H9 (cell line): ENCODE results near the gene COL23A1. TPM values are rescaled to one million over a fixed set of nuclear protein-coding genes. Genes with fewer than 3 reads are reported as not detected.

ENCODE experiments used
- DNase-seq: peaks from one replicate; pipeline ENCODE4 v3.0.0-alpha.2; 2017
- H2AFZ ChIP-seq: one replicate; pipeline ENCODE4 v1.6.1; 2013; ENCODE audit warnings: mild to moderate bottlenecking, low read length, control low read depth, moderate library complexity
- H2AK5ac ChIP-seq: 2 replicates; pipeline ENCODE4 v1.6.1; 2013; ENCODE audit warnings: low read length, control low read depth, mixed read lengths; ENCODE audit not compliant: insufficient read length
- H2BK120ac ChIP-seq: one replicate; pipeline ENCODE4 v1.6.1; 2013; ENCODE audit warnings: low read depth, mild to moderate bottlenecking, low read length, control low read depth, inconsistent platforms; ENCODE audit not compliant: poor library complexity, severe bottlenecking
- H2BK12ac ChIP-seq: 2 replicates; pipeline ENCODE4 v1.6.1; 2013; ENCODE audit warnings: low read length, control low read depth, mixed read lengths, low read depth; ENCODE audit not compliant: insufficient read length
- H2BK15ac ChIP-seq: 2 replicates; pipeline ENCODE4 v1.6.1; 2013; ENCODE audit warnings: low read depth, low read length, control low read depth
- H2BK20ac ChIP-seq: one replicate; pipeline ENCODE4 v1.6.1; 2013; ENCODE audit warnings: low read depth, mild to moderate bottlenecking, low read length, control low read depth, inconsistent platforms; ENCODE audit not compliant: poor library complexity, severe bottlenecking
- H2BK5ac ChIP-seq: 2 replicates; pipeline ENCODE4 v1.6.1; 2013; ENCODE audit warnings: low read length, control low read depth, mixed read lengths; ENCODE audit not compliant: insufficient read length
- H3K14ac ChIP-seq: 2 replicates; pipeline ENCODE4 v1.6.1; 2013; ENCODE audit warnings: low read length, control low read depth; ENCODE audit not compliant: insufficient read depth
- H3K18ac ChIP-seq: 2 replicates; pipeline ENCODE4 v1.6.1; 2013; ENCODE audit warnings: low read depth, mild to moderate bottlenecking, mixed read lengths, low read length, control low read depth; ENCODE audit not compliant: insufficient read length
- H3K23ac ChIP-seq: 2 replicates; pipeline ENCODE4 v1.6.1; 2013; ENCODE audit warnings: low read length, control low read depth, mixed read lengths, low read depth; ENCODE audit not compliant: insufficient read length
- H3K23me2 ChIP-seq: 2 replicates; pipeline ENCODE4 v1.6.1; 2013; ENCODE audit warnings: low read depth, mild to moderate bottlenecking, mixed read lengths, low read length, control low read depth; ENCODE audit not compliant: insufficient read length, poor library complexity, severe bottlenecking
- H3K27ac ChIP-seq: 2 replicates; pipeline ENCODE4 v1.5.1; 2013; ENCODE audit warnings: low read length, control low read depth, mixed read lengths, low read depth; ENCODE audit not compliant: insufficient read length
- H3K27me3 ChIP-seq: 2 replicates; pipeline ENCODE4 v1.6.1; 2013; ENCODE audit warnings: low read length, control low read depth, inconsistent platforms; ENCODE audit not compliant: insufficient read depth
- H3K4ac ChIP-seq: 2 replicates; pipeline ENCODE4 v1.6.1; 2013; ENCODE audit warnings: low read depth, mild to moderate bottlenecking, control low read depth, inconsistent platforms, low read length, moderate library complexity
- H3K4me1 ChIP-seq: 2 replicates; pipeline ENCODE4 v1.6.1; 2013; ENCODE audit warnings: low read length, control low read depth, inconsistent platforms; ENCODE audit not compliant: insufficient read depth
- H3K4me2 ChIP-seq: 2 replicates; pipeline ENCODE4 v1.6.1; 2013; ENCODE audit warnings: low read length, control low read depth, mixed read lengths; ENCODE audit not compliant: insufficient read length, insufficient read depth
- H3K56ac ChIP-seq: 2 replicates; pipeline ENCODE4 v1.6.1; 2013; ENCODE audit warnings: low read depth, mild to moderate bottlenecking, mixed read lengths, low read length, control low read depth; ENCODE audit not compliant: insufficient read length
- H3K79me1 ChIP-seq: 2 replicates; pipeline ENCODE4 v1.6.1; 2013; ENCODE audit warnings: low read depth, mild to moderate bottlenecking, moderate library complexity, low read length, control low read depth, inconsistent platforms; ENCODE audit not compliant: insufficient read depth, poor library complexity, severe bottlenecking
- H3K79me2 ChIP-seq: 2 replicates; pipeline ENCODE4 v1.6.1; 2013; ENCODE audit warnings: low read length, control low read depth, inconsistent platforms; ENCODE audit not compliant: insufficient read depth
- H3K9ac ChIP-seq: 2 replicates; pipeline ENCODE4 v1.6.1; 2013; ENCODE audit warnings: low read length, control low read depth, mixed read lengths; ENCODE audit not compliant: insufficient read length; ENCODE audit errors: extremely low read depth
- H3K9me3 ChIP-seq: one replicate; pipeline ENCODE4 v1.6.1; 2013; ENCODE audit warnings: low read depth, low read length, inconsistent platforms; ENCODE audit not compliant: control insufficient read depth
- H3T11ph ChIP-seq: one replicate; pipeline ENCODE4 v1.6.1; 2013; ENCODE audit warnings: mild to moderate bottlenecking, low read length, control low read depth, inconsistent platforms
- H4K20me1 ChIP-seq: one replicate; pipeline ENCODE4 v1.6.1; 2013; ENCODE audit not compliant: control insufficient read depth, insufficient read length, insufficient read depth
- H4K5ac ChIP-seq: 2 replicates; pipeline ENCODE4 v1.6.1; 2013; ENCODE audit warnings: low read depth, mild to moderate bottlenecking, mixed read lengths, low read length, control low read depth; ENCODE audit not compliant: insufficient read length
- H4K8ac ChIP-seq: replicated peaks from 2 replicates; pipeline ENCODE4 v1.6.1; 2013; ENCODE audit warnings: low read length, control low read depth, mixed read lengths, low read depth; ENCODE audit not compliant: insufficient read length
- H4K91ac ChIP-seq: 2 replicates; pipeline ENCODE4 v1.6.1; 2013; ENCODE audit warnings: low read depth, mild to moderate bottlenecking, moderate library complexity, mixed read lengths, low read length, control low read depth; ENCODE audit not compliant: insufficient read length
- H3K27ac Mint-ChIP-seq, 3 experiments: 2 replicates in 2 of 3; 3 replicates in 1 of 3; pipeline ENCODE4 v1.8.0; 2020 to 2021; ENCODE audit warnings: mixed read lengths in 3 of 3, mild to moderate bottlenecking in 1 of 3, moderate library complexity in 1 of 3
- H3K27me3 Mint-ChIP-seq: 2 replicates; pipeline ENCODE4 v1.8.0; 2021; ENCODE audit warnings: low read depth, mild to moderate bottlenecking, moderate library complexity, mixed read lengths
- H3K36me3 Mint-ChIP-seq, 3 experiments: 2 replicates in 2 of 3; 3 replicates in 1 of 3; pipeline ENCODE4 v1.8.0; 2020 to 2021; ENCODE audit warnings: low read depth in 3 of 3, mixed read lengths in 3 of 3; ENCODE audit not compliant: insufficient read depth in 1 of 3
- H3K4me1 Mint-ChIP-seq, 2 experiments: 2 replicates each; pipeline ENCODE4 v1.8.0; 2020; ENCODE audit warnings: mixed read lengths in 2 of 2
- H3K4me3 Mint-ChIP-seq, 2 experiments: 2 replicates in 1 of 2; 3 replicates in 1 of 2; pipeline ENCODE4 v1.8.0; 2020 to 2021; ENCODE audit warnings: mild to moderate bottlenecking in 2 of 2, mixed read lengths in 2 of 2, moderate library complexity in 1 of 2
- H3K9me3 Mint-ChIP-seq, 2 experiments: 2 replicates in 1 of 2; 3 replicates in 1 of 2; pipeline ENCODE4 v1.8.0; 2020; ENCODE audit warnings: mild to moderate bottlenecking in 2 of 2, mixed read lengths in 2 of 2, moderate library complexity in 1 of 2
- CTCF ChIP-seq: fragments of 200-600 bp; sonication (generic); conservative IDR thresholded peaks from 3 replicates; pipeline ENCODE4 v1.8.0; 2021; ENCODE audit warnings: antibody characterized with exemption, mild to moderate bottlenecking
- WGBS: extraction: QIAGEN DNeasy Blood & Tissue Kit; methylation state at CpG from one replicate; pipeline ENCODE4 v1.1.7; 2013; ENCODE audit warnings: missing lambda C conversion rate, low lambda C conversion rate, mixed read lengths; ENCODE audit not compliant: insufficient read length; ENCODE audit errors: extremely low coverage; 5-methylcytosine and 5-hydroxymethylcytosine counted together
- total RNA-seq: library from RNA; stranded (reverse); gene quantifications from 2 replicates; pipeline ENCODE4 v1.2.1, GENCODE V29; 2021

Gene COL23A1
- total RNA-seq, 1 experiment from 2014 or later, result 2.6 TPM

GRCh38 chr5:178218827-178219226 lies 371.4 kb downstream of the COL23A1 start:
- Histone ChIP-seq H2BK15ac (no peak overlapping the region), H3K9ac (no peak overlapping the region), H4K20me1 (no peaks in the 10 kb centered on the region), H3K79me1 (no peaks in the 10 kb centered on the region), H2BK20ac (no peak overlapping the region), H3K27me3 (no peaks in the 10 kb centered on the region), H2BK120ac (no peak overlapping the region), H3K79me2 (no peaks in the 10 kb centered on the region), H2AK5ac (no peak overlapping the region), H3K14ac (no peak overlapping the region), H4K5ac (no peak overlapping the region), H4K91ac (no peak overlapping the region), H4K8ac (no peak overlapping the region), H3K18ac (no peak overlapping the region), H2BK5ac (no peak overlapping the region), H3K56ac (no peak overlapping the region), H3K9me3 (no peaks in the 10 kb centered on the region), H2BK12ac (no peak overlapping the region), H3K23me2 (no peaks in the 10 kb centered on the region), H3K4me2 (no peak overlapping the region), H3K23ac (no peak overlapping the region), H3K27ac (no peak overlapping the region), H3K4me1 (peaks cover 2% of the 10 kb centered on the region; the same call in 1 of the 2 replicates), H3K4ac (no peak overlapping the region), H2AFZ (no peak overlapping the region), H3T11ph (no peak overlapping the region)
- no CpG with 5 or more reads among the region's 3 CpGs for WGBS
- Mint-ChIP-seq H3K27ac (no peak overlapping the region), H3K9me3 (no peaks in the 10 kb centered on the region), H3K27me3 (no peaks in the 10 kb centered on the region; the same call in 1 of the 2 replicates), H3K36me3 (peaks cover 31 to 86% (median 73%) of the 10 kb centered on the region in 3 experiments; a peak in 6 of 7 replicates), H3K4me3 (no peak overlapping the region), H3K4me1 (peaks cover 18 to 25% of the 10 kb centered on the region in 2 experiments)
- DNase-seq, result no peak
- no peak for TF ChIP-seq CTCF
